Measurements from ENCODE around the gene EHBP1. TPM values are rescaled to one million over a fixed set of nuclear protein-coding genes. Genes with fewer than 3 reads are reported as not detected.

EHBP1 gene
- total and polyA plus RNA-seq, 2 donors (not counting 1 experiment from before 2014, with no cell fraction given): 129 to 191 TPM

GRCh38 chr2:62801814-62802523, 96.5 kb downstream of the EHBP1 start:
- no peaks in the 10 kb centered on the region for H4K20me1 ChIP-seq (ENCODE audit: control insufficient read depth, extremely low read depth, insufficient read depth, low read length)
- no peaks in the 10 kb centered on the region for H3K27me3 ChIP-seq (ENCODE audit: control insufficient read depth, insufficient read depth, low read length)
- H3K36me3 ChIP-seq (ENCODE audit: control insufficient read depth, insufficient read depth, low read length): no peaks in the 10 kb centered on the region
- H3K4me3 ChIP-seq (replicated peaks in 1 of 4; ENCODE audit: control extremely low read depth in 1 of 4, insufficient read depth in 1 of 4, low read depth in 3 of 4, low read length in 4 of 4): no peak overlapping the region
- peak; percentile 21 to 25 for TF ChIP-seq CTCF (conservative IDR thresholded peaks at IDR 0.05 in 1 of 2, IDR thresholded peaks at IDR 0.05 in 1 of 2; ENCODE audit: low read depth in 1 of 2, low read length in 2 of 2)
- TF ChIP-seq EZH2 (IDR thresholded peaks at IDR 0.05; ENCODE audit: low read length, missing control alignments): no peak
- H3K9me3 ChIP-seq (ENCODE audit: control insufficient read depth, insufficient read depth, low read depth, low read length): no peaks in the 10 kb centered on the region
- no peak overlapping the region for H3K27ac ChIP-seq (ENCODE audit: insufficient read depth, low read length)
- H3K9ac ChIP-seq (ENCODE audit: insufficient read depth, low read length): no peak overlapping the region
- no peak overlapping the region for H2AFZ ChIP-seq (ENCODE audit: low read length)
- no peaks in the 10 kb centered on the region for H3K4me1 ChIP-seq (ENCODE audit: control insufficient read depth, extremely low read depth, insufficient read depth, low read length)
- no peak overlapping the region for H3K4me2 ChIP-seq (ENCODE audit: extremely low read depth, insufficient read depth, low read length)
- H3K79me2 ChIP-seq (ENCODE audit: control insufficient read depth, insufficient read depth, low read length): peaks cover 16% of the 10 kb centered on the region
- DNase-seq (ENCODE audit: low read depth in 2 of 2): no peak

DNA sequence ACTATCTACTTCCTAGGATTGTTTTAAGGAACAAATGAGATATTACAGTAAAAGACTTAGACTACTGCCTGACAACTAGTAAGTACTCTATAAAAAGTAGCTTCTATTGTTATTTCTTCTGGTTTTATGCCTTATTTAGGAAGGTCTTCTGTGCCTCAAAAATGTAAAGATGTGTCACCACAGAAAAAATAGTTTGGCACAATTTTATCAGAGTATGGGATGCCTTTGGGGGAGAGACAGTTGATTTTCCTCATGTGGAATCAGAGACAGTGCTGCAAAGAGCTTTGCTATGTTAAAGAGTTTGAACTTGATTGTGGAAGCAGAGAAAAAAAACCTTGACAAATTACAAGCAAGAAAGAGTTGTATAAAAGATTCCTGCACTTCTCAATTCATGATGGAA, 98.4 kb downstream of the EHBP1 start:
- Histone ChIP-seq H3K9me3 (ENCODE audit: control insufficient read depth, insufficient read depth, low read depth, low read length) (no peaks in the 10 kb centered on the region), H2AFZ (ENCODE audit: low read length) (no peak overlapping the region), H3K27ac (ENCODE audit: insufficient read depth, low read length) (no peak overlapping the region), H3K4me1 (ENCODE audit: control insufficient read depth, extremely low read depth, insufficient read depth, low read length) (no peaks in the 10 kb centered on the region), H3K36me3 (ENCODE audit: control insufficient read depth, insufficient read depth, low read length) (no peaks in the 10 kb centered on the region), H3K4me2 (ENCODE audit: extremely low read depth, insufficient read depth, low read length) (no peak overlapping the region), H4K20me1 (ENCODE audit: control insufficient read depth, extremely low read depth, insufficient read depth, low read length) (no peaks in the 10 kb centered on the region), H3K27me3 (ENCODE audit: control insufficient read depth, insufficient read depth, low read length) (no peaks in the 10 kb centered on the region), H3K79me2 (ENCODE audit: control insufficient read depth, insufficient read depth, low read length) (peaks cover 14% of the 10 kb centered on the region), H3K4me3 (replicated peaks in 1 of 4; ENCODE audit: control extremely low read depth in 1 of 4, insufficient read depth in 1 of 4, low read depth in 3 of 4, low read length in 4 of 4) (no peak overlapping the region), H3K9ac (ENCODE audit: insufficient read depth, low read length) (no peak overlapping the region)
- TF ChIP-seq CTCF (conservative IDR thresholded peaks at IDR 0.05 in 1 of 2, IDR thresholded peaks at IDR 0.05 in 1 of 2; ENCODE audit: low read depth in 1 of 2, low read length in 2 of 2): no peak
- no peak for TF ChIP-seq EZH2 (IDR thresholded peaks at IDR 0.05; ENCODE audit: low read length, missing control alignments)
- DNase-seq (ENCODE audit: low read depth in 2 of 2): peak in 1 of 2 donors; percentile 51

GRCh38 chr2:62806231-62806630, 100.7 kb downstream of the EHBP1 start:
- H3K4me2 ChIP-seq (ENCODE audit: extremely low read depth, insufficient read depth, low read length): no peak overlapping the region
- no peak overlapping the region for H3K27ac ChIP-seq (ENCODE audit: insufficient read depth, low read length)
- H3K4me3 ChIP-seq (replicated peaks in 1 of 4; ENCODE audit: control extremely low read depth in 1 of 4, insufficient read depth in 1 of 4, low read depth in 3 of 4, low read length in 4 of 4): no peak overlapping the region
- no peaks in the 10 kb centered on the region for H3K27me3 ChIP-seq (ENCODE audit: control insufficient read depth, insufficient read depth, low read length)
- H3K4me1 ChIP-seq (ENCODE audit: control insufficient read depth, extremely low read depth, insufficient read depth, low read length): peaks cover 2% of the 10 kb centered on the region
- no peaks in the 10 kb centered on the region for H3K36me3 ChIP-seq (ENCODE audit: control insufficient read depth, insufficient read depth, low read length)
- H4K20me1 ChIP-seq (ENCODE audit: control insufficient read depth, extremely low read depth, insufficient read depth, low read length): no peaks in the 10 kb centered on the region
- no peak for TF ChIP-seq CTCF (conservative IDR thresholded peaks at IDR 0.05 in 1 of 2, IDR thresholded peaks at IDR 0.05 in 1 of 2; ENCODE audit: low read depth in 1 of 2, low read length in 2 of 2)
- TF ChIP-seq EZH2 (IDR thresholded peaks at IDR 0.05; ENCODE audit: low read length, missing control alignments): no peak
- peaks cover 15% of the 10 kb centered on the region for H3K79me2 ChIP-seq (ENCODE audit: control insufficient read depth, insufficient read depth, low read length)
- peak in 1 of 2 donors; percentile 15 for DNase-seq (ENCODE audit: low read depth in 2 of 2)
- no peaks in the 10 kb centered on the region for H3K9me3 ChIP-seq (ENCODE audit: control insufficient read depth, insufficient read depth, low read depth, low read length)
- no peak overlapping the region for H2AFZ ChIP-seq (ENCODE audit: low read length)
- no peak overlapping the region for H3K9ac ChIP-seq (ENCODE audit: insufficient read depth, low read length)

Data from fibroblast of lung (primary cell).